Measurements from ENCODE around the gene MRPS33.
"Not testable (repeated sequence)": the region's sequence is repeated elsewhere in the genome, so short reads cannot be mapped to it uniquely, and the experiment has no call there.

Gene MRPS33

GRCh38 chr7:141014524-141015395 is at the start of gene MRPS33:
TSS of gene MRPS33 (minus strand) at chr7:141014952. CDS start at chr7:141010633, 4,319 bp downstream.
- Mint-ChIP-seq H3K9me3 (peaks cover 8% of the 10 kb centered on the region), H3K4me3 (peak within 1 kb of the TSS; percentile 97), H3K27ac (peak within 1 kb of the TSS; percentile 100), H3K27me3 (ENCODE audit: low read depth) (peaks cover 26% of the 10 kb centered on the region), H3K4me1 (ENCODE audit: low read depth) (peaks cover 39% of the 10 kb centered on the region), H3K36me3 (ENCODE audit: low read depth) (peaks cover 8% of the 10 kb centered on the region)

GRCh38 chr7:141057788-141058187 is 43.0 kb upstream of the MRPS33 start:
- peaks cover 14% of the 10 kb centered on the region for H3K4me1 Mint-ChIP-seq (ENCODE audit: low read depth)
- no peak overlapping the region for H3K27ac Mint-ChIP-seq
- H3K27me3 Mint-ChIP-seq (ENCODE audit: low read depth), result peaks cover 27% of the 10 kb centered on the region
- peaks cover 5% of the 10 kb centered on the region for H3K36me3 Mint-ChIP-seq (ENCODE audit: low read depth)
- no peak overlapping the region for H3K4me3 Mint-ChIP-seq
- peaks cover 7% of the 10 kb centered on the region for H3K9me3 Mint-ChIP-seq

GRCh38 chr7:141055146-141055545 is 40.4 kb upstream of the MRPS33 start:
- H3K36me3 Mint-ChIP-seq (ENCODE audit: low read depth), result peaks cover 3% of the 10 kb centered on the region
- peaks cover 23% of the 10 kb centered on the region for H3K4me1 Mint-ChIP-seq (ENCODE audit: low read depth)
- peaks cover 15% of the 10 kb centered on the region for H3K27me3 Mint-ChIP-seq (ENCODE audit: low read depth)
- H3K4me3 Mint-ChIP-seq, result no peak overlapping the region
- peaks cover 3% of the 10 kb centered on the region for H3K9me3 Mint-ChIP-seq
- H3K27ac Mint-ChIP-seq, result no peak overlapping the region

GRCh38 chr7:141053626-141054025 is 38.9 kb upstream of the MRPS33 start:
- peaks cover 23% of the 10 kb centered on the region for H3K4me1 Mint-ChIP-seq (ENCODE audit: low read depth)
- H3K27me3 Mint-ChIP-seq (ENCODE audit: low read depth), result peaks cover 20% of the 10 kb centered on the region
- peak overlapping the region; percentile 98 for H3K27ac Mint-ChIP-seq
- peaks cover 3% of the 10 kb centered on the region for H3K9me3 Mint-ChIP-seq
- H3K36me3 Mint-ChIP-seq (ENCODE audit: low read depth), result peaks cover 3% of the 10 kb centered on the region
- peak overlapping the region; percentile 75 for H3K4me3 Mint-ChIP-seq

- Mint-ChIP-seq H3K36me3 (ENCODE audit: low read depth) (no peaks in the 10 kb centered on the region), H3K9me3 (no peaks in the 10 kb centered on the region), H3K4me1 (ENCODE audit: low read depth) (peaks cover 3% of the 10 kb centered on the region), H3K27me3 (ENCODE audit: low read depth) (peaks cover 47% of the 10 kb centered on the region), H3K4me3 (no peak overlapping the region), H3K27ac (no peak overlapping the region)
Measured at GRCh38 chr7:141045842-141046620, 31.3 kb upstream of the MRPS33 start.

GRCh38 chr7:141045126-141045841 is 30.5 kb upstream of the MRPS33 start:
- Mint-ChIP-seq H3K4me3 (no peak overlapping the region), H3K4me1 (ENCODE audit: low read depth) (peaks cover 3% of the 10 kb centered on the region), H3K27me3 (ENCODE audit: low read depth) (peaks cover 50% of the 10 kb centered on the region), H3K9me3 (no peaks in the 10 kb centered on the region), H3K27ac (no peak overlapping the region), H3K36me3 (ENCODE audit: low read depth) (no peaks in the 10 kb centered on the region)

- Mint-ChIP-seq H3K9me3 (no peaks in the 10 kb centered on the region), H3K27ac (no peak overlapping the region), H3K27me3 (ENCODE audit: low read depth) (peaks cover 47% of the 10 kb centered on the region)
Measured at GRCh38 chr7:141043616-141044015, 28.9 kb upstream of the MRPS33 start.

GRCh38 chr7:141042222-141043193 is 27.8 kb upstream of the MRPS33 start:
- Mint-ChIP-seq H3K4me3 (no peak overlapping the region), H3K4me1 (ENCODE audit: low read depth) (no peaks in the 10 kb centered on the region), H3K9me3 (no peaks in the 10 kb centered on the region), H3K27me3 (ENCODE audit: low read depth) (peaks cover 38% of the 10 kb centered on the region), H3K27ac (no peak overlapping the region), H3K36me3 (ENCODE audit: low read depth) (no peaks in the 10 kb centered on the region)

More at GRCh38 chr7:141043616-141044015, 28.9 kb upstream of the MRPS33 start:
- Mint-ChIP-seq H3K4me3 (no peak overlapping the region), H3K36me3 (ENCODE audit: low read depth) (no peaks in the 10 kb centered on the region), H3K4me1 (ENCODE audit: low read depth) (peaks cover 3% of the 10 kb centered on the region)

GRCh38 chr7:141039376-141039775 is 24.6 kb upstream of the MRPS33 start:
- H3K4me1 Mint-ChIP-seq (ENCODE audit: low read depth), result no peaks in the 10 kb centered on the region
- H3K36me3 Mint-ChIP-seq (ENCODE audit: low read depth), result no peaks in the 10 kb centered on the region
- H3K4me3 Mint-ChIP-seq, result no peak overlapping the region
- H3K9me3 Mint-ChIP-seq, result no peaks in the 10 kb centered on the region
- H3K27ac Mint-ChIP-seq, result no peak overlapping the region
- H3K27me3 Mint-ChIP-seq (ENCODE audit: low read depth), result peaks cover 21% of the 10 kb centered on the region

- peaks cover 21% of the 10 kb centered on the region for H3K27me3 Mint-ChIP-seq (ENCODE audit: low read depth)
- H3K27ac Mint-ChIP-seq; H3K36me3 Mint-ChIP-seq (ENCODE audit: low read depth); H3K4me3 Mint-ChIP-seq; H3K4me1 Mint-ChIP-seq (ENCODE audit: low read depth); H3K9me3 Mint-ChIP-seq: not testable (repeated sequence)
Measured at GRCh38 chr7:141038100-141038499, 23.3 kb upstream of the MRPS33 start.

- H3K27me3 Mint-ChIP-seq (ENCODE audit: low read depth), result peaks cover 47% of the 10 kb centered on the region
- not testable (repeated sequence) for H3K4me3 Mint-ChIP-seq; H3K4me1 Mint-ChIP-seq (ENCODE audit: low read depth); H3K36me3 Mint-ChIP-seq (ENCODE audit: low read depth); H3K27ac Mint-ChIP-seq
- H3K9me3 Mint-ChIP-seq, result peaks cover 12% of the 10 kb centered on the region
Measured at GRCh38 chr7:141032539-141033323, 18.0 kb upstream of the MRPS33 start.

GRCh38 chr7:141028767-141029166 is 14.0 kb upstream of the MRPS33 start:
- H3K9me3 Mint-ChIP-seq, result peaks cover 33% of the 10 kb centered on the region
- H3K27ac Mint-ChIP-seq, result no peak overlapping the region
- H3K4me1 Mint-ChIP-seq (ENCODE audit: low read depth), result peaks cover 6% of the 10 kb centered on the region
- H3K4me3 Mint-ChIP-seq, result no peak overlapping the region
- peaks cover 16% of the 10 kb centered on the region for H3K36me3 Mint-ChIP-seq (ENCODE audit: low read depth)
- H3K27me3 Mint-ChIP-seq (ENCODE audit: low read depth), result peaks cover 38% of the 10 kb centered on the region

- Mint-ChIP-seq H3K4me1 (ENCODE audit: low read depth) (peaks cover 19% of the 10 kb centered on the region), H3K27me3 (ENCODE audit: low read depth) (peaks cover 36% of the 10 kb centered on the region), H3K27ac (no peak overlapping the region)
Measured at GRCh38 chr7:141027043-141027442, 12.3 kb upstream of the MRPS33 start.

More at GRCh38 chr7:141027043-141027442, 12.3 kb upstream of the MRPS33 start:
- no peak overlapping the region for H3K4me3 Mint-ChIP-seq
- H3K36me3 Mint-ChIP-seq (ENCODE audit: low read depth), result peaks cover 25% of the 10 kb centered on the region
- H3K9me3 Mint-ChIP-seq, result peaks cover 45% of the 10 kb centered on the region

All from T-helper 1 cell treated with Interleukin-12 subunit alpha and Interleukin-12 subunit beta and Interleukin-4 antibody, amounts not matched to agents 30 μg/mL and 1 μg/mL, for 36 hours (primary cell).